ENCODE data around the gene CLEC5A. TPM values are rescaled to one million over a fixed set of nuclear protein-coding genes. Genes with fewer than 3 reads are reported as not detected.
"Not testable (repeated sequence)": the region's sequence is repeated elsewhere in the genome, so short reads cannot be mapped to it uniquely, and the experiment has no call there.

Gene CLEC5A
- 1 to 10 TPM in 2 of 5 donors, under 1 TPM in 3; 0.18 to 1.2 (median 0.80) TPM for polyA plus RNA-seq (ENCODE audit: insufficient read depth in 1 of 5, insufficient read length in 5 of 5, low replicate concordance in 1 of 5)
- long read RNA-seq, donor 1, partial matches to known transcripts, result 0 of 1 reads
- long read RNA-seq, donor 1, other reads (novel, unspliced or antisense), result 0 of 1 reads
- long read RNA-seq, donor 2, result 0 reads
- long read RNA-seq, donor 3, result 0 reads
- long read RNA-seq, donor 4, result 0 reads
- long read RNA-seq, donor 5, result 0 reads
- long read RNA-seq, donor 6, result 0 reads
- long read RNA-seq, donor 7, result 0 reads
- long read RNA-seq, donor 8, result 0 reads

- no peak for DNase-seq
Observed at GRCh38 chr7:141946796-141947195, at the start of gene CLEC5A. Gene CLEC5A (minus strand): TSS chr7:141946974. CDS start chr7:141946292, 682 bp downstream.

GRCh38 chr7:141993354-141993753 is 46.6 kb upstream of the CLEC5A start:
- no peak for DNase-seq

DNA sequence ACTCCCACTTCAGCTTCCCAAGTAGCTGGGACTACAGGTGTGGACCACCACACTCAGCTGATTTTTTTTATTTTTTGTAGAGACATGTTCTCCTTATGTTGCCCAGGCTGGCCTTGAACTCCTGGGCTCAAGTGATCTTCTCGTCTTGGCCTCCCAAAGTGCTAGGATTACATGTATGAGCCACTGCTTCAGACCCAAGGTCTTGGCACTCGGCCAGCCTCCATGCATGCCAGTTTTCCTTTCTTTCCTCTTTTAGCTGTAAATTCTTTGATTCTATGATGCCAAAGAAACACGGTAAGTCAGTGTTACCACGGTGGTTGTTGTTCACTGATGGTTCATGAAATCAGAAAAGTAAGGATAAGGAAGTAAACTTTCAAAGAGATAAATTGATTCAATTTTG is 45.9 kb upstream of the CLEC5A start:
- DNase-seq, result no peak

GRCh38 chr7:141992156-141992555 is 45.4 kb upstream of the CLEC5A start:
- DNase-seq, result no peak

- no peak for DNase-seq
Observed at GRCh38 chr7:141991140-141991539, 44.4 kb upstream of the CLEC5A start.

DNA sequence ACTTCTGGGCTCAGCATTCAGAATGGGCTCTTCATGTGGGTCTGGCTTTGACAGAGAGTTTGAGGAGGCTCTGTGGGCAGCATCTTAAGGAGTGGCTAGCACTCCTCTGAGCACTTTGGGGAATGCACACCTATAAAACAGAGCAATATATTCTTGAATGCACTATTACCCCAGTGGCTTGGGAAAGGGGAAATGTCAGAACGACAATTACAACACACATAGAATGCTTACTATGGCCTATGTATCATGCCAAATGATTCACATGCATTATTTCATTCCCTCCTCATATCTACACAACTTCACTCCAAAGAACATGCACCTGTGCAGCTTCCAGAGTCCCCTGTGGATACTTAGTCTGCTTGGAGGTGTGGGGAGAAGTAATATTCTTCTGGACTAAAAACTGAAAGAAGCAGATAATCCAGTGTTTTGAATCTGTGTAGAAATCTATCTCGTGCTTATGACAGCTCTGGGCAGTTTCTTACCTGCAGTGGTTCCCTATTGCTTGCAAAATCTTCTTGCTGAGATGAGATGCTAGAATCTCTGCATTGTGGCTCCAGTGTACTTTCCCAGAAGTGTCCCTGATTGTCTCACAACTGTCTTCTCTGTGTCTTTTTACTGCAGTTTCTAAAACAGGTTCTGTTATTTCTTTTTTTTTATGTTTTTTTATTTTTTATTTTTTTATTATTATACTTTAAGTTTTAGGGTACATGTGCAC is 43.4 kb upstream of the CLEC5A start:
- no peak for DNase-seq

GRCh38 chr7:141987803-141988202 is 41.0 kb upstream of the CLEC5A start:
- DNase-seq, result not testable (repeated sequence)

DNA sequence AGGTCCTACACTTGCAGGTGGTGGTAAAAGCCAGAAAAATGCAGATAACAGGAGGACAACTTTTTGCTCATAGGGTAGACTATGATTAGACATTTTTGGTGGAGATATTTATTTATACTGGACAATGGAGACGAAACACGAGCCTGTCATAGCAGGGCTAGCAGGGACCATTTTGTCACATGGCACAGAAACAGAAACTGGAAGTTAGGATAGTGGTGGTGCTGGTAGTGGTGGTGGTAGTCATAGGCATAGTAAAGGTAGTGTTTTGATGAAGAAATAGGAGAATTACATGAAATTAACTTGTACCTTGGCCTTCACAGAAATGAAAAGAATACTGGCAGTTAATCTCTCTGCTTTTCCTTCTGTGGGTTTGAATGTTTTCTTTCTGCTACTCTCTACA is 40.1 kb upstream of the CLEC5A start:
- DNase-seq, result no peak

DNA sequence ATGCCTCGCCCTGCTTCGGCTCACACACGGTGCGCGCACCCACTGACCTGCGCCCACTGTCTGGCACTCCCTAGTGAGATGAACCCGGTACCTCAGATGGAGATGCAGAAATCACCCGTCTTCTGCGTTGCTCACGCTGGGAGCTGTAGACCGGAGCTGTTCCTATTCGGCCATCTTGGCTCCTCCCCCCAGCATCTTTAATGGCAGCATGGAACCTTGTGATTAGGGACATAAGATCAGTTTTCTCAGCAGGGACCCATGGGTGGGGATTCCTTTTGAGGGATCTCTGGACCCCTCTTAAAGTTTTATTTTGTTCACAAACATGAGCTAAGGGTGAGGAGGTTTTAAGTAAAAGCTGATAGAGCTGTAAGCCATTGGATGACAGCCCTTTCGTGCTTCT is 39.2 kb upstream of the CLEC5A start:
- not testable (repeated sequence) for DNase-seq

GRCh38 chr7:141979568-141979967 is 32.8 kb upstream of the CLEC5A start:
- DNase-seq, result no peak

DNA sequence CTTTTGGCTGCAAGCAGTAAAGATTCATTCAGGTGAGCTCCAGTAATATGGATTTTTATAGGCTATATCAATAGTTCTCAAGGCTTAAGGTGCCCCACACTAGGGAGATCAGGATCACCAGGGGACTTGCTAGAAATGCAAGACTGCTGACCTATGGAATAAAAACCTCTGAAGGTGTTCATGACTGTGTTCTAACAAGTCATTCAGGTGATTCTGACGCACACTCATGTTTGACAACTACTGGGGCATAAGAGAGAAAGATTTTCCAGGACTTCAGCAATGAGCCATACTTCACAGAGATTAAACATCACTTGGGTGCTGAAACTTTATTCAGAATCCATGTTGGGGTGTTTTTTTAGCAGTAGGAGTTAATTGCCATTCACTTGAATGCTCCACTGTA is 31.6 kb upstream of the CLEC5A start:
- DNase-seq, result no peak

DNA sequence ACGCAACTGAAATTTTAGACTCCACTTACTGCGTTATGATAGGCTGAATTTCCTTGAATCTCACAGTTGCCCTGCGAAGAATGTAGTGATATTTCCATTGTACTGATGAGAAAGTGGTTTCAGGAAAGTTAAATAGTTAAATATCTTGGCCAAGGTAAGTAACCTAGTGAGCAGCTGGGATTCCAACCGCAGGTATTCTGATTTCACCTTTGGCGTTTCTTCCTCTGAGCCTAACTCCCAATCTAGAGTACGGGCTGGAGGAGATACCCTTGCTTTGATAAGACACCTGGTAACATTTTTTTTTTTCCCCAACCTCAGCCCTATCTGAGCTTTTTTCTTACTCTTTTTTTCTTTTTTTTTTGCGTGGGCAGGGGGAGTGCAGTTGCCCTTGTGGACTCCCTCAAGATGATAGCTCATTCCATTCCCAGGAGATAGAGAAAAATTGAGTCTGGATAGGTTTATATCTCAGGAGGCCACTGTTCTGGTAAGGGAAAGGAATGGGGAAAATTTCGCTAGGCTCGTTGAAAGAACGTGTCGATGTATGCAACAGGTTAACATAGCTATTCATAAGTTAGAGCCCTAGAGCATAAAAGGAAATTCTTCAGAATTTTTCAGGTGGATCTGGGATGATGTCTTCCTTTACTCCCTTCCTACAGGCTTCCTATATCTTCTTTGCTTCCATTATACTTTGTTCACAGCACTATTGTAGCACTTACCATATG is 29.9 kb upstream of the CLEC5A start:
- DNase-seq, result no peak

DNA sequence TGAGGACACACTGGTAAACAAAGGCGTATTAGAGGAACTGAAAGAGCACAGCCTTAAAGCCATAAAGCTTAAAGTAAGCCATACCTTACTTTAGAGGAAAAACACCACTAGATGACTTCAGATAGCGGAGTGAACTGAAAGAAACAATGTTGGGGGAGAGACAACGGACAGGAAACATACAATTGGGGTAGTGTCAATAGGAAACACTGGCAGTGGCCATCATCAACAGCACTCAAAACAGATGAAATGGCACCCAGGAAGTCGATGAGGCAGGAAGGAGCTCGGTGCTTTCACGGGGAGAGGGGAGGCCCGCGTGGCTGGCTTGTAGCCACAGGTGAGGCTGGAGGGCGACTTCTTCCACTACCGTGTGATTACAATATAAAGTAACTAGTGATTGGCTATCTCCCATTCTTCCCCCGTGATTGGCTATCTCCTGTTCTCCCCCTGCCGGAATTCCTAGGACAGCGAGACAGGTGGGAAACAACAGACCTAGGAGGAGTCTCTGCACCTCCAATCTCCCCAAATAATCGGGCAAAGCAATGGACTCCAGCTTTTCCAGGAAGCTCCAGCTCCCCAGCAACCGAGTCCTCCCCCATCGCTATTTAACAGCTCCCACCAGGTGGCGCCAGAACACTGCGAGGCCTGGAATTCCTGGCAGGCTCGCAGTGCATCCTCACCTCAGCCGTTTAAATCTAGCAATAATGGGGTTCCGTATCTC is 29.2 kb upstream of the CLEC5A start:
- DNase-seq, result peak; percentile 40 to 42

DNA sequence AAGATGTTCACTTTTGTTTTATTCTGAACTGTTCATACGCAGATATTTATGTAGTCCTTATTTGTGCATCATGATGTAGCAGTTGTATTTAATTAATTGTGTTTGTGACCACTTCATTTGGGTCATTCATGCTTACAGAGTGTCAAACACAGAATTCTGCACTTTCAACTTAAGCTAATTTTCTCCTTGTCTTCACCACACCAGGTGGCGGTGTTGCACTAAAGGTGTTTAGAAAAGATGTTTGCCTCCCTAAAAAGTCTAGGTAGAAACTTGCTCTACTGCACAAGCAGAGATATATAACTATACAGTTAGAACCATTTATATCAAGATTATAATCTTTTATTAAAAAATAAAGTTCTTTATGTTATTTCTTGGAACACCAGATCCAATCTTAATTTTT is 28.1 kb upstream of the CLEC5A start:
- DNase-seq, result no peak

DNA sequence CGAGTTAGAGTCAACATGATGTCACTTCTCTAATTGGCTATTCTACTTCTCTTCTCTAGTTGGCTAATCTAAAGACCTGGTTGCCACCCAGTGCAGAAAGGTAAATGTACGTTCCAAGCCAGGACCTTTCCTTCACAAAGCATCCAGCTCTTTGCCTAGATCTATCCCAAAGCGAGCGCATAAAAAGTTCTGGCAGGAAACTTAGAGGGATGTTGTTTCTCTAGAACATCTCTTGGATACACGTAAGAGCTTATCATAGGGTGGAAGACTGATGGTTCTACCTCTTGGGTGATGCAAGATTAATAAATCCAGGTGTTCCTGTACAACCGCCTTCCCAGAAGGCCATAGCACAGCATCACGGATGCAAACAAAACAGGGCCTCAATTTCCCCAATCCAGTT is 26.9 kb upstream of the CLEC5A start, which contains the start of gene TAS2R38:
Gene TAS2R38, minus strand, starts transcription at position 101 of the 400 bp plus-strand sequence. Its CDS starts 84 bp downstream, at position 17.
- no peak for DNase-seq

GRCh38 chr7:141960687-141961422 is 14.1 kb upstream of the CLEC5A start:
- no peak for DNase-seq

DNA sequence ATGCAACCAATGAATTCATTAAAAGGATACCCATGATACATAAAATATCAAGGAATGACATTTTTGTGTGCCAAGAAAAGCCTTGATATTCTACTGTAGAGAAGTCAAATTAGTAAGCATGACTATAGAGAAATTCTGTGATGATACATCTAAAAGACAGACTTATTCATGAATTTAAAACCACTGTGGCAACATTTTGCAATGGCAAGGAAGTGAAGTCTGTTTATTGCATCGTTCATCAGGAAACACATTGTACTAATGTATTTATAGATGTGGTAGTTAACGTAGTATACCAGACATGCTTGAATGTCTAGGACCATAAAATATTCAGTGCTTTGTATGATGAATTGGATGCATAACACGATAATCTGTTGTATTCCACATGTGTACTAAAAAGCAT is 9.3 kb upstream of the CLEC5A start:
- DNase-seq, result no peak

- no peak for DNase-seq
Observed at GRCh38 chr7:141954334-141954733, 7.6 kb upstream of the CLEC5A start.

DNA sequence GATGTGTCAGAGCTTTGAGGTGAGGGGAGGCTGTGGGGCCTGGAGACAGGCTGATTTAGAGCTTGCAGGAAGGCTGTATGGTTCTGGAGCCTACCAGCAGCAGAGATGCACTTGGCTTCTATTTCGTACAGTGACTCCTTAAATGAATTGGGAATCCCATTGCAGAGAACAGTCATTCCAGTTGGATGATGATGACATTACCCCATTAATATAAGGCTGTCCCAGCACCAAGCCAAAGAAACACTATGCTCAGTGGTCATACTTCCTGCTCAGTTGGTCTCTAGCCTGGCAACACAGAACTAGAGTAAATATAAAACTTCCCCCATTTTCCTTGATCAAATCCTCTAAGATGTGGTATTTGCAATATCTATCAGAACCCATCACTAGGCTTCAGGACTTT is 5.7 kb upstream of the CLEC5A start:
- DNase-seq, result no peak

GRCh38 chr7:141950806-141951205 is 4.0 kb upstream of the CLEC5A start:
- no peak for DNase-seq

DNA sequence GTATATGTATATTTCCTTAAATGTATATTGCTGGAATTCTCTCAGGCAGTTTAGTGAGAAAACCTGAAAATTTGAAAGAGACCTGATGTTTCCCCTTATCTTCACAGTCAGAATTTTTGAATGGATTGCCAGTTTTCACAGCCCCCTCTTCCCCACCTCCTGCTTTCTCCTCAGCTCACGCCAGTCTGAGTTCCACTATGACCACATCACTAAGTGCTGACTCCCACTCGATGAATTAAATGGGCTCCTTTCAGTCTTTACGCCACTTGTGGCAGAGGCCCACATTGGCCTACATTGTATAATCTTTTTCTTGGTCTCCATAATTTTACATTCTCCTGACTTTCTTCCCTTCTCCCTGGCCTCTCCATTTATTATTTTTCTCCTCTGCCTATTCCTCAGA is 3.1 kb upstream of the CLEC5A start:
- no peak for DNase-seq

Measured in right lung (tissue), 10 donors.